ENCODE results near the gene IGSF8. TPM values are rescaled to one million over a fixed set of nuclear protein-coding genes. Genes with fewer than 3 reads are reported as not detected.

IGSF8 gene
- total and polyA plus RNA-seq, 9 donors, result 7.3 to 45.6 (median 34.2) TPM

- DNase-seq, result peak in 2 of 5 donors; percentile 50 to 77
- H3K36me3 ChIP-seq, result no peaks in the 10 kb centered on the region
- TF ChIP-seq POLR2A (IDR thresholded peaks at IDR 0.05) (no peak), CTCF (IDR thresholded peaks at IDR 0.05) (no peak), EP300 (IDR thresholded peaks at IDR 0.05) (no peak)
- H3K4me1 ChIP-seq (ENCODE audit: insufficient read depth), result peaks cover 16% of the 10 kb centered on the region
- H3K27me3 ChIP-seq, result no peaks in the 10 kb centered on the region
- H3K4me3 ChIP-seq, result no peak overlapping the region
- H3K9me3 ChIP-seq, result no peaks in the 10 kb centered on the region
- intact Hi-C loops (cut with DNase I), result loop anchor here in 3 of 4 donors (5.0 to 10.0 kb wide), 3 partner anchors 78 to 146 kb away; partner anchors contain the start of gene CASQ1 (in 1 of the 3)
- 12 to 18% (median 15%) methylated on average over 6 of the region's 6 CpGs for WGBS, 3 donors
- no peak overlapping the region for H3K27ac ChIP-seq
Observed at GRCh38 chr1:160108888-160109662, 10.7 kb upstream of the IGSF8 start.

- intact Hi-C loops (cut with DNase I), result loop anchor here in 3 of 4 donors (5.0 to 10.0 kb wide), 3 partner anchors 80 to 147 kb away; partner anchors contain the start of gene CASQ1 (in 1 of the 3)
Observed at GRCh38 chr1:160107512-160107911, 9.1 kb upstream of the IGSF8 start.

GRCh38 chr1:160105155-160105554 lies 6.7 kb upstream of the IGSF8 start:
- 96 to 97% (median 97%) methylated on average over 5 of the region's 5 CpGs for WGBS, 3 donors
- H3K4me1 ChIP-seq (ENCODE audit: insufficient read depth), result peaks cover 17% of the 10 kb centered on the region

More at GRCh38 chr1:160107512-160107911, 9.1 kb upstream of the IGSF8 start:
- no peaks in the 10 kb centered on the region for H3K36me3 ChIP-seq
- no peaks in the 10 kb centered on the region for H3K9me3 ChIP-seq
- H3K4me1 ChIP-seq (ENCODE audit: insufficient read depth), result peaks cover 18% of the 10 kb centered on the region
- H3K27ac ChIP-seq, result no peak overlapping the region
- DNase-seq, result no peak
- H3K27me3 ChIP-seq, result no peaks in the 10 kb centered on the region
- WGBS, 3 donors, result 98 to 100% (median 100%) methylated on average over 1 of the region's 1 CpG
- no peak for TF ChIP-seq CTCF (IDR thresholded peaks at IDR 0.05)
- TF ChIP-seq EP300 (IDR thresholded peaks at IDR 0.05), result no peak
- TF ChIP-seq POLR2A (IDR thresholded peaks at IDR 0.05), result no peak
- no peak overlapping the region for H3K4me3 ChIP-seq

GRCh38 chr1:160104486-160104885 lies 6.1 kb upstream of the IGSF8 start:
- DNase-seq, result no peak
- intact Hi-C loops (cut with DNase I), result loop anchor here (5.0 to 10.0 kb wide), 5 partner anchors 90 to 158 kb away; partner anchors contain the start of genes PEA15 (in 2 of the 4), CASQ1 (in 1 of the 4) and DCAF8 (in 1 of the 4)
- Histone ChIP-seq H3K4me3 (no peak overlapping the region), H3K27ac (peak overlapping the region in 1 of 2 donors; percentile 33), H3K36me3 (no peaks in the 10 kb centered on the region), H3K4me1 (ENCODE audit: insufficient read depth) (peaks cover 15% of the 10 kb centered on the region), H3K9me3 (no peaks in the 10 kb centered on the region), H3K27me3 (no peaks in the 10 kb centered on the region)
- WGBS, 3 donors, result 38 to 49% (median 39%) methylated on average over 3 of the region's 3 CpGs
- TF ChIP-seq CTCF (IDR thresholded peaks at IDR 0.05), result no peak
- TF ChIP-seq EP300 (IDR thresholded peaks at IDR 0.05), result no peak
- TF ChIP-seq POLR2A (IDR thresholded peaks at IDR 0.05), result no peak

More at GRCh38 chr1:160105155-160105554, 6.7 kb upstream of the IGSF8 start:
- TF ChIP-seq CTCF (IDR thresholded peaks at IDR 0.05) (no peak), EP300 (IDR thresholded peaks at IDR 0.05) (no peak), POLR2A (IDR thresholded peaks at IDR 0.05) (no peak)
- intact Hi-C loops (cut with DNase I), result loop anchor here in 3 of 4 donors (5.0 to 10.0 kb wide), 3 partner anchors 82 to 150 kb away; partner anchors contain the start of gene CASQ1 (in 1 of the 3)
- no peak overlapping the region for H3K27ac ChIP-seq
- H3K27me3 ChIP-seq, result no peaks in the 10 kb centered on the region
- no peaks in the 10 kb centered on the region for H3K36me3 ChIP-seq
- DNase-seq, result no peak
- H3K4me3 ChIP-seq, result no peak overlapping the region
- H3K9me3 ChIP-seq, result no peaks in the 10 kb centered on the region

All from ovary (tissue), 9 donors.